Stimulated activated CD4-positive, alpha-beta T cell treated with anti-CD3 and anti-CD28 coated beads, Interleukin-2, amount 100 ng/mL, for 4 hours (primary cell): ENCODE results near the gene SFRP2.

Experiments used
- DNase-seq: peaks from one replicate; pipeline ENCODE4 v3.0.0-alpha.2; 2020; ENCODE audit warnings: low read depth

SFRP2 gene

DNA sequence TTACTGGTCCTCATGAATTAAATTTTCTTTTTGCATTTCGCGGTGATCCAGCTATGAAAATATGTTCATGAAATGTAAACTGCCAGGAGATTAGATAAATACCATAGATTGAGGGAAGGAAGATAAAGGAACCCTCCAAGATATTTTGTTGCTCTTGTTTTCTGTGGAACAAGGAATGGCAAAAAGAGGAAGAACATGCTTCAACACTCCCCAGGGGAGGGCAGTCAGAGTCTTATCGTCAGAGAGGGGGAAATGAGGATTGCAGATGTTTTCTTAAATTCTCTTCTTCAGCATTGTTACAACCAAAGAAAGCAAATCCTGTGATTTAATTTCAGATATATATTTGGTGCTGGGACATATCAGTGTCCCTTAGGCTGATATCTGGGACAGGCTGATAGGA, 9.5 kb upstream of the SFRP2 start:
- no peak for DNase-seq

DNA sequence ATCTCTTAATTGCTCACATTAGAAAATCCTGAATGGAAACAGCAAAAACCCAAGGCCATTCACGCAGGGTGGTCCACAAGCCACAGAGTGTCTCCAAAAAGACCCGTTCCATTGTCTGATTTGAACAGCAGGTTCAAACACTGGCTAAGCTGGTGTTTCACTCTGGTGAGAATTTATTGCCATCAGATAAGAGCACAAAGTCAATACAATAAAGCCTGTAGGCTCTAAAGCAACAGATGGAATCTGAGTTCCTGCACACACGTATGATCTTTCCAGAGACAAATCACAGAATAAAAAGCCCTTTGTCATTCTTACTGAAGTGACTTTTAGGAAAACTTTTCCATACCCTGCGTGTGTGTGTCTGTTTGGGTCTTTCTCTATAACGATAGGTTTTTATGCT, 5.1 kb upstream of the SFRP2 start:
- no peak for DNase-seq

DNA sequence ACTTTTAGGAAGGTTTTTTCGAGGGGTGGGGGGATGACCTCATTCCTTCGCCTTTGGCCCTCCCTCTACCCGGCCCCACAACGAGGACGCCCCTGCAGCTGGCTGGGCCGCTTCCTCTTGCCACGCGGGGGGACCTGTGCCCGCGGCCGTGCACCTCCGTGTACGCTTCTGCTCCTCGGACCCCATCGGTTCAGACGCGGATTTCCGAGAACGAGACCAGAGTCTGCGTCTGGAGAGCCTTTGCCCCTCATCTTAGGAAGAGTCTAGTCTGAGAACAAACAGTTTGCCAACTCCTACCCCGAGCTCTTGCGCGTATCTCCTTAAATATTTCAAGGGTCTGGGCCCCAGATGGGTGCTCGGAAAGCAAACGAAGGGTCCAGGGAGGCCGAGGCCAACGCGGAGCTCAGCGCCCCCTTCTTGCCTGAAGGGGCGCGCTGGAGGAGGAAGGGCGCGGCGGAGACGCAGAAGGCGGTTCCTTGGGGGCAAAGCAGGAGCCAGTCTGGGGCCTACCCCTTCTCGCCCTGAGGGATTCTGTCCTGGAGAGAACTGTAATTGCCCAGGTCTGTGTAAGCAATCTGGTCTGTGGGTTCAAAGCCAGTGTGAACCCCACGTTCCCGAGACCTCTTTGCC, 3.9 kb upstream of the SFRP2 start:
- no peak for DNase-seq

DNA sequence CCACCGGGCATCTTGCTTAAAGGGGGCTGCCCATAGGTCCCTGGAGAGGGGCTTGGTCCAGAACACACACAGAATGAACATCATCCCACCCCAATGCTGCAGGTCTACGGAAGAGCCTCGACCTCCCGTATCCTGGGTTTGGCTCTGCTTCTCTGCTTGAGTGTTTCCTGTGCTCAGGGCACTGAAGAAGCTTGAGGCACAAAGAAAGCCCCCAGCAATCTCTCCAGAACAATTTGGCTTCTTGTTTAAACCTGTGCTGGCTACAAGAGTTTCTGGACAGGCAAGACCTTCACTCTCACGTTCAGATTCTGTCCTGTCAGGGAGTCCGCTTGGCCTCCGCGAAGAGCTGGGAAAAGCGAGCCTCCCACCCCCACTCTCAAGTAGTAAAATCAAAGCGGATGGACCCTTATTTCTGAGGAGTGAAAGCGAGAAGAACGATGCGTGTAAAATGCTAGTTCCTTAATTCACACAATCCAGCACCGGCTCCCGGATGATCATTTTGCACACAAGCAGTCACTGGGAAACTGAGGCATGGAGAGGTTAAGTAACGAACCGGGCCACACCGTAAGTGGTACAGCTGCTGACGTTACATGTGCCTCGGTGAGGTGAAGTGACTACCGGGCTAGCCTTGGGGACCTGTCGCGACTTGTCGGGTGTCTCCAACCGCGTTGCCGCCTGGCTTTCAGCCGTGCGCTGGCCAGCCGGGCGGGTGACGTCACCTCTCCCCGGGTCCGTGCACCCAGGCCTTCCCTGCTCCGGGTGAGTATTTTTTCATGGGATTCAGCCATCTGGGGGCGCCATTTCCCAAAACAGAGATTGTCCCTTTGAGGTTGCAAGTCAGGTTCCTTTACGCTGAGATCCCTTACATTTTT, 3.1 kb upstream of the SFRP2 start:
- DNase-seq, result no peak

DNA sequence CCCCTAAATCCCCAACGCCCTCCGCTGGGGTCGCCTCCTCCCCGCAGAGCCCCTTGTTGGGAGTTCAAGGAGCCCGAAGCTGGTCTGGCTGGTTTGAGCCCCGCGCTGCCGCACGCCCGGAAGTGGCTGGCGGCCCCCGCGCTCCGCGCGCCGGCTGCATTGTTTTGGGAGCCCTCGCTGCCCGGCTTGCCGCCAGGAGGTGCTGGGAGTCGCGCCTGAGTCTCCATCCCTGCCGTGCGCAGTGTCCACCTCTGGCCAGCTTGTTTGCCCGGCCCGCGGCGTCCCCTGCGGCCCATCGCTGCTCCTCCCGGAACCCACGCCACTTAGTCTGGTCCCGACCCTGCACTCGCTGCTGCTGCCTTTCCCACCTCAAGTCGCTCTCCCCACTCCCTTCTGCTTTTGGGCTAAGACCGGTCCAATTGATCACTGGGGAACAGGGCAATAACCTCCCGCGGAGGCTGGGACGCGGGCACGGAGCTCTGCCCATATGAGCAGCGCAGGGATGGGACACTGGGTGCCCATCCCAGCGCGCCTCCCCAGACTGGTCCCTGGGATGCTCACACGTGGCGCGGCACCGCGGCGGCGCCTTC, 2.2 kb upstream of the SFRP2 start:
- DNase-seq, result no peak

DNA sequence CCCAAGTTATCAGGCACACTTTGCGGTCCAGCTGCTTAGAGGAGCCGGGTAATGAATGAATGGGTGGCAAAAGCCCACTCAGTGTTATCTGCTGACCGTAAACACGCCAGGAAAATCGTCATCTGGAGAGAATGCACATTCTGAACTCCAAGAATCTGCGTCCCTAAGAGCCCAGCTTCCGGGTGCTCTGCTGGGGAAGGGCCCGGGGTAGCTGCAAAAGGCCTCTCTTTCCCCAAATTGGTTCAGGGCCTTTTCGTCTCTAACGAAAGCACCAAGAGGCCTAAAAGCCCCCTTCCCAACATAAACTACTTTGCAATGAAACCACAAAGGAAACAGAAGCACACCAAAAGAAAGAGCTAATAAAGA, 1.6 kb upstream of the SFRP2 start:
- DNase-seq, result no peak

DNA sequence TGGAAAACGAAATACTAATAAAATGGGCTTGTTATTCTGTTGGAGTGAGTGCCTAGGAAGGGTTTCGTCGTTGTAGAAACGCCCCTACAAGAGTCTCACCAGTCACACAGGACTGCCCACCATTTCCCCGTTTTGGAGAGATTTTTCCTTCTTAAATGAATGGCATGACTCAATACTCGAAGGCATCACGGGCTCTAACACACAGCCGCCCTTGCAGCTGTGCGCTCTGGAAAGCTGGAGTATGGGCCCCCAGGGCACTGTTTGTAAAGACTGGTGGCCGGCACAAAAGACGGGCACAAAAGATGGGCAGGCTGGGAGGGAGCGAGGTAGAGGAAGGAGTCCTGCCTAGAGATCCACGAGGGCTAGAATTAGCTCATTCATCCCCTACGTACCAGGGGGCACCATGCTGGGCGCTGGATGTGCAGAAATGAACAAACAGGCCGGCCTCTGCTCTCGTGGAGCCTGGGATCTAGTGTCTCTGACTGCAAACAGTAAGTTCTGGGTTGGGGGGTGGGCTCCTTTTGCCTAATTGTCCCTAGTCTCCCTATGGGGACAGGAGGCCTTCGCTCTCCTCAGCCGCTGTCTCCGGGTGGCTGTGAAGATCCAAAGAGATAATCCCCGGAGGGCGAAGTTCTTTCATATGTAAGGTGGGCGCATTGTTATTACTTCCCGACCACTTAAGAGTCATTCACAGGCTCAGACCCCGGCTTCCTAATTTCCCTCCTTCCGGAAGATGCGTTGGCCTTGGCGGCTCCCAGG, 1.0 kb upstream of the SFRP2 start:
- no peak for DNase-seq

DNA sequence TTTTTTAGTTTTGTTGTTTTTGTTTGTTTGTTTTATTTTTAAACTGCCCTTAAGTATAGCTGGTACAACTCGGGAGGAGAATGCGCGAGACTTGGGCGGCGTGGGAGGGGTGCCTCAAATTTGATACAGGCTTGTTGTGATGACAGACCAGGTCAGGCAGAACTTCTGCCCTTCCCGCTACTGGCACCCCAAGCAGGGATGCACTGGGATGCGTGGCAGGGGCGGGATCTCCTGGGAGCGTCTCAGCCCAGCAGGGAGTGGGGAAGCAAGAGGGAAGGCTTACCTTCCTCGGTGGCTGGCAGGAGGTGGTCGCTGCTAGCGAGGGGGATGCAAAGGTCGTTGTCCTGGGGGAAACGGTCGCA, 851 bp downstream of the SFRP2 start:
- DNase-seq, result no peak

DNA sequence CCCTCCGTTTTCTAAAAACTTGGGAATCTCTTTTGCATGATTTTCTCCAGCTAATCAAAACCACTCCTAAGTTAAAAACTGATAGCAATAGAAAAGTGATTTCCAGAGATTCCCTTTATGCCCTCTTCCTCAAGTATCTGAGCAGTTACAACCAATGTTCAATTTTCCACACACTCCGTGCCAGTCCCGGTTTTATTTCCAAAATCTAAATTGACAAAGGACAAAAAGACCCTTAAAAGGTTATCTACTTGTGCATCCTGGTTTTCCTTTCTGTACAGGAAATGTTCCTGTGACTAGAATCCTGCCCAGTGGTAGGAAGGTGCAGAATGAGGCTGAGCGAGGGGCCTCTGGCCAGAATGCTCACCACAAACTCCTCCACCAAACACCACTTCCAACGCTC, 1.3 kb downstream of the SFRP2 start:
- DNase-seq, result no peak

DNA sequence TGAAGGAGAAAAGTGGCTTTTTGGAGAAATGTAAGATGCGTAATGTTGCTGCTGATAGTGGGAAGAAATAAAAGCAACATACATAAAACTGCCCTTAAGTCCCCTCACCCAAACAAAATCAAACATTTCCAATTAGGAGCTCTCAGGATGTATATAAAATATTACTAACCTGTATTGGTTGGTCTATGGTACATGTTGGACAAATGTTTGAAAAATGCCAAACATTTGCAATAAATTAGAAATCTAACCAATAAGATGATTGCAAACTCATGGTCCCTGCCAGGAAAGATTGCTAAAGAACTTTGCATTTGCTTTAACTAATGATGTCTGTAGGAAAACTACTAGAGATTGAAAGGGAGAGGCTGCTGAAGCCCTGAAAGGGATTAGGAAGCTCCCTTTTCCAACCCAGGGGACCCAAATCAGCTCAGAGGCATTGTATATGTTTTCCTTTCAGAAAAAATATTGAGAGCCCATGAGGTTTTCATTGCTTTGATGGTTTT, 1.8 kb downstream of the SFRP2 start:
- no peak for DNase-seq

DNA sequence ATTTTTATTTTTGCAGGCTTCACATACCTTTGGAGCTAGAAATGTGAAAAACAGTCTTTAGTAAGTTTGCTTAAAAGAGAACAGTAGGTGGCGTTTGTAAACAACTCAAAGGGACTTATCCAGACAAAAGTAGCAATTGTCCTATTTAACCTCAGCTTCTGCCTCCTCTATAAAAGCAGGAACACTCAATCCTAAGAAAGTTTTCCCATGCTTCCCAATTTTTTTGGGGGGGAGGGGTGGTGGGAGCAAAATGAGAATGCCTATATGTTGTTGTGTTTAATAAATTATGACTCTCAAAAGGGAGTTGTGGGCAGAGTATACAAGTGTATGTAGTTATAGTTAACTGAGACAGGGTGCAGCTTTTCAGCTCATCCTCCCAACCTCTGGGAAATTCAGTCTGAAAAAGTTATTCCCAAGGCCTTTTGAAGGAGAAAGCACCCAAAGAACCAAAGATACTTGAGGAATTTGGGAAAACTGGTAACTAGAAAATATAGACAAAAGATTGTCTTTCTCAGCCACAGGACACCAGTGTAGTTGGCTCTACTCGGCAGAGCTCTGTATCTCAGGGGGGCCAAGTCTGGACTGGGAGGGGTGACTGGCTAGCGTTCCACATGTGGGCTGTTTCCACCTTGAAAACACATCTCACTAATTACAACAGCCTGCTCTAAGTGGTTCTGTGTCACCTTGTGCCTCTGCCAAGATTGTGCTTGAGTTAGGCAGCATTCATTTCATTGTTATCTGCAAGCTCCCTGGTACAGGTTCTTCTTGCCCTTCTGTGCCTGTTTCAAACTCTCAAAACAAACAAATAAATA, 2.8 kb downstream of the SFRP2 start:
- DNase-seq, result no peak

DNA sequence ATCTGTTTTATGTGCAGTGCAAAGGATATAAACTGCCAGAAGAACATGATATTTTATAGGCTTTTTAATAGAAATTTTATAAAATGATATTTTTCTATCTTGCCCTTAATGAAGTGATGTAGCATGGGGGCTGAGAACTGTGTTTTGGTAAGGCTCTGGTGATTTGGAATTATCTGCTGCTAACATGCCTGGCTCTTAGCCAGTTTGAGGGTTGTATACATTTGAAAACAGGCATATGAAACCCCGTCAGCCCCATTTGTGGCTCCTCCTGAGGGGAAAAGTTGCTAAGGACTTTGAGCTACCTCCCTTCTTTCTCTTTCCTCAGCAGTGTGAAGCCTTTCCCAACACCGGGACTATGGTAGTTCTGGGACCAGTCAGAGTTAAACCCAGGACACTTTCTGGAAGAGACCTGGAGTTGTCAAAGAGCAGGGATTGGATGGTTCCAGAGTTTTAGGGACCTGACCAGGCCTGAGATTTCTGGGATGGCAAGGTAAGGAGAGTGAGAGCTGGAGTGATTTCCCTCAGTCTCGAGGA, 4.7 kb downstream of the SFRP2 start:
- DNase-seq, result no peak

DNA sequence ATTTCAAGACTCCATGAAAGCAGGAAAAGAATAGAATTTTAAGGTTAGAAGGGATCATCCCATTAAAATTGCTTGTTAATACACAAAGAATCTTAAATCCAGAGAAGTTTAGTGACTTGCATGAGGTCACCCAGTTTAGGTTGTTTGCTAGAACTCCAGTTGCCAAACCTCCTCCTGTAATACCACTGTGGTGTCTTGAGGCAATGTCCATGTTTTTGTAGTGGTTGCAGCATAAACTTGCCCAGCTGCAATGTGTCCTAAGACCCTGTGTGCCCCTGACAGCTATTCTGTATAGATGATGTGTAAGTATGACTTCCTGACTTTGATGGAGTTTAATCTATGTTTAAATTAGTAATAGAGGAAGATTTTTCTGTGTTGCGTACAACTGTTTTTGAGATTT, 6.3 kb downstream of the SFRP2 start:
- no peak for DNase-seq

DNA sequence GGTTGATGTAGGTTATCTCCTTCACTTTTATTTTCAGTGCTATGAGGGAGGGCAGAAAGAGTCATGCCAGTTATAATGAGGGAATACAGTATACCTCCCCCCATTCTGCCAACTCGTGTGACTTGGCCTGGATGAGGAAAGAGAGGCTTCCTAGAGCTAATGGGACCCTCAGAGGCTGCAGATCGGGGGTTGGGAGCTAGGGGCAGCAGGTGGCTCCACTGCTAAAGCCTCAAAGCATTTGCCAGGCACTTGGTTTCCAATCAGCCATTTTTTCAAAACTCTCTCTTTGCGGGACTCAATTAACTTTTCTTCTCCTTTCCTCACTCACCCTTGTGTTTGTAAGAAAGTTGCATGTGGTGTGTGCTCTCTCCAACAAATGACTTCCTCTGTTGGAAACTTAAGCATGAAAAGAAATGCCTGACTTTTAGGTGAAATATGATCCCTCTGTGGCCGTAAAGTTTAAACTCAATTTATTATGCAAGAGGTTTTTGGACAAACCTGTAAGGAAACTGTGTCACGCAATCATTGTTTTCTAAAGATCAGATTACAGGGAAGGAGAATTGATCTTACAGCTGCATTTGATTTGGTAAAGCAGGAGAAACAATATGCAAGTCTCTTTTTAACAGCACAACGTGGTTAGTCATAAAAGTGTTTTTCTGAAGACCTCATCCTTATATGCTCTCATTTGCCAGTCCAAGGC, 7.0 kb downstream of the SFRP2 start:
- DNase-seq, result no peak

DNA sequence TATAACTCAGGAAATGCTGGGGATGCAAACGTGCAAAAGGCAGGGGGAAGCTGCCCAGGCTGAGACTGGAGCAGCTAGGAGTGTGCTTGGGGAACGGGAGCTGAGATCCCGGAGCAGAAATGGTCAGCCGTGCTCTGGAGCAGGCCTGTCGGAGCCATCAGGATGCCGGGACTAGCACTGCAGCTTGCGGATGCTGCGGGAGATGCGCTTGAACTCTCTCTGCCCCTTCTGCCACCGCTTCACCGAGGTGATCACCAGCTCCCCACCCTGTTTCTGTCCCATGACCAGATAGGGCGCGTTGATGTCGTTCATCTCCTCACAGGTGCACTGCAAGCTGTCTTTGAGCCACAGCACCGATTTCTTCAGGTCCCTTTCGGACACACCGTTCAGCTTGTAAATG, 7.6 kb downstream of the SFRP2 start:
- no peak for DNase-seq

DNA sequence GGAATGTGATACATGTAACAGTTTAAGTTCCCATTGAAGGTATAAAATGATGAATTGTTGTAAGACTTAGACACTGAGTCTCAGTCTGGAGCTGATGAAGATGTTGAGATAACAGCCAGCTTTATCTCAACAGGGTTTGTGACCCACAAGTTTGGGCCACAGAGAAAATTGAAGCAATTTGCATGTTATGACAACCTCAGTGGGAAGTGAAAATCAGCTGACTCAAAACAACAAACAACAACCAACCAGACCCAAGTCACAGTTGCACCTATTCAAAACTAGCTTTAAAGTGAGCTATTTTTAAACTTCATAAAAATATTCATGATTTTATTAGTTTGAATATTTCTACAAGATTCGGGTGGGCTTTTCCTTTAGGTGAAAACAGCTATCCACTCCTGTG, 8.0 kb downstream of the SFRP2 start:
- DNase-seq, result no peak

DNA sequence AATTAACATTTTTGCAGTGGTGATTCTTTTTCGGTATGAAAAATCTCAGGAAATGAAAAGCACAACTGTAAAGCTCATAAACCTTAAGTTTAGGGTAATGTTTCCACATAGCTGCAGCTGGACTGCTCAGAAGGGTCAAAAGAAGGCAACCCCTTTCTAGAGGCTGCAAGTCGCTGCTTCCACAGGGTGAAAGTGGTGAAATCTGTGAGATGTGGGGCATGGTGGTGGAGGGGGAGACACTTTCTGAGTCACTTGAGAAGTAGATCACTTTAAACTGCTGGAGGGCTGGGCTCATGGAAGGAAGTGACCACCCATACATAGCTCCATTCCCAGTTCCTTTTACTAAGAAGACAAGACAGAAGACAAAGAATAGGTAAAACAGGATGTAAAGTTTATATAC, 8.7 kb downstream of the SFRP2 start:
- no peak for DNase-seq

DNA sequence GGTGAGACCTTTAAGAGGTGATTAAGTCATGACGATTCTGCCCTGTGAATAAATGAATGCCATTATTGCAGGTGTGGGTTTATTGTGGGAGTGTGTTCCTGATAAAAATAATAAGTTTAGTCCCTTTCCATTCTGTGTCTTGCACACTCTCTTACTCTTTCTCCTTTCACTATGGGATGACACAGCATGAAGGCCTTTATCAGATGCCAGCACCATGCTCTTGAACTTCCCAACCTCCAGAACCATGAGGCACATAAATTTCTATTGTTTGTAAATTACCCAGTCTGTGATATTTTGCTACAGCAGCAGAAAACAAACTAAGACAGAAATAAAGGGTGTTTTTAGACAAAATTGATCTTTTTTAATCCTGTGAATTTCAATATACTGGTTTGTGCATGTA, 10.5 kb downstream of the SFRP2 start:
- DNase-seq, result no peak

DNA sequence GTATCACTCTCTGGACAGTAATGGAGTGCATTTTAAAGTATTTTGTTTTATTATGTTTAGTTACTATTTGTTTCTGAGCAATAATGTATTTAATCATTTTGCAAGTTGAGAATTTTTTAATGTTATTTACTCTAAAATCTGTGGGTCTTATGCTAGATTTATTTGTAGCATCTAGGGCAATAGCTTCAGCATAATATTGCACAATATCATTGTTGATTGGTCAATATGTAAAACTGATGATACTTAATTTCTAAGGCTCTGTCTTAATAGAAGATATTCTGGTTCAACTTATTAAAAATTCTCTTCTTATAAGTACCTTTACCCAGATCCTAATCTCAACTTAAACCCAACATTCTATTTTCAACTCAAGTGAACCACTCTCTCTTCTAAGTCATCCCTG, 11.5 kb downstream of the SFRP2 start:
- no peak for DNase-seq

DNA sequence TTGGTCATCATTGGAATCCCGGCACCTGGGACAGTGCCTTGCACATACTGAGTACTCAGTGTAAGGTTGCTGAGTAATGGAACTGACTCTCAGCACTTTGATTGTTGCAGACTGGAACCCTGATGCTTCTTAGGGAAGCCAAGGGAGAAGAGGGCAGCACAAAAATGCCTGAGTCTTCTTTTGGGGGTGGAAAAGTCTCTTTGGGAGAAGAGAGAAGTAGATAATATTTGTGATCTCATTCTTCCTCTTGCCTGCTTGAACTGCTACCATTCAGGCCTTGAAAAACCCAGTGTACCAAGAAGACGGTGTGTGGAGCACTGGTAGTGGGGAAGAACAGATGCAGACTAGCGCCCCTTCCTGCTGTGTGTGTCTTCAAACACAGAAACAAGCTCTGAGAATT, 12.3 kb downstream of the SFRP2 start:
- no peak for DNase-seq

DNA sequence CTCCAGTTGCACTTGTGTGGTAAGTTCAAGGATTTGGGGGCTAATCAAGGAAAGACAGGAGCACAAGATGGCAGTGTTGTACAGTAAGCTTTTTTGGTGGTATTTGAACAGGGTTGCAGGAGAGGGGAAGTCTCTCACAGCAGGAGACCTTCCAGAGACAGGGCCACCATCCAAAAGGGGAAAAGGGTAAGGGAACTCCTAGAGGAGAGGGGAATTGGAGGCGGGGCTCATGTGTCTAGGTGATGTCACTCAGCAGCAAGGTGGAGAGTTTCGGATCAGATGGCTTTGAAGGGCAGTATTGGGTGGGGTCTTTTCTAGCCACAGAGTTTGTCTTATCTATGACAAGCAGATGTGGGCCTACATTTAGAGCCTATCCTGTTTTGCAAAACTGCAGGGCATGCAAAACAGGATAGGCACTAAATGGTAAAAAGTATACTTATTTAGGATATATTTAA, 15.6 kb downstream of the SFRP2 start:
- DNase-seq, result no peak
